ENCODE measurements around the gene NR2C2AP.

The NR2C2AP gene

GRCh38 chr19:19203012-19203856 lies at the start of gene NR2C2AP:
TSS of gene NR2C2AP (minus strand) at chr19:19203414. CDS start at chr19:19203060, 354 bp downstream.
- Histone ChIP-seq H3K9ac (ENCODE audit: low read depth, low read length) (peak within 1 kb of the TSS; percentile 91), H3K4me3 (ENCODE audit: low read depth, low read length) (peak within 1 kb of the TSS; percentile 93), H3K9me3 (ENCODE audit: control insufficient read depth, insufficient read depth, low read length) (no peaks in the 10 kb centered on the region), H3K4me1 (ENCODE audit: control insufficient read depth, insufficient read depth, low read length) (peaks cover 3% of the 10 kb centered on the region), H3K27me3 (ENCODE audit: control insufficient read depth, insufficient read depth, low read length) (peaks cover 36% of the 10 kb centered on the region), H3K36me3 (ENCODE audit: control insufficient read depth, insufficient read depth, low read length) (peaks cover 13% of the 10 kb centered on the region)

GRCh38 chr19:19250196-19250801 lies 47.1 kb upstream of the NR2C2AP start:
- H3K4me1 ChIP-seq (ENCODE audit: control insufficient read depth, insufficient read depth, low read length), result no peaks in the 10 kb centered on the region
- no peak overlapping the region for H3K4me3 ChIP-seq (ENCODE audit: low read depth, low read length)
- H3K9ac ChIP-seq (ENCODE audit: low read depth, low read length), result no peak overlapping the region
- H3K9me3 ChIP-seq (ENCODE audit: control insufficient read depth, insufficient read depth, low read length), result no peaks in the 10 kb centered on the region
- peaks cover 8% of the 10 kb centered on the region for H3K27me3 ChIP-seq (ENCODE audit: control insufficient read depth, insufficient read depth, low read length)
- no peaks in the 10 kb centered on the region for H3K36me3 ChIP-seq (ENCODE audit: control insufficient read depth, insufficient read depth, low read length)

GRCh38 chr19:19240476-19240875 lies 37.3 kb upstream of the NR2C2AP start:
- no peaks in the 10 kb centered on the region for H3K4me1 ChIP-seq (ENCODE audit: control insufficient read depth, insufficient read depth, low read length)
- no peak overlapping the region for H3K9ac ChIP-seq (ENCODE audit: low read depth, low read length)
- H3K36me3 ChIP-seq (ENCODE audit: control insufficient read depth, insufficient read depth, low read length), result no peaks in the 10 kb centered on the region
- no peaks in the 10 kb centered on the region for H3K27me3 ChIP-seq (ENCODE audit: control insufficient read depth, insufficient read depth, low read length)
- no peak overlapping the region for H3K4me3 ChIP-seq (ENCODE audit: low read depth, low read length)
- H3K9me3 ChIP-seq (ENCODE audit: control insufficient read depth, insufficient read depth, low read length), result no peaks in the 10 kb centered on the region

GRCh38 chr19:19239675-19240074 lies 36.5 kb upstream of the NR2C2AP start:
- no peaks in the 10 kb centered on the region for H3K27me3 ChIP-seq (ENCODE audit: control insufficient read depth, insufficient read depth, low read length)
- no peaks in the 10 kb centered on the region for H3K4me1 ChIP-seq (ENCODE audit: control insufficient read depth, insufficient read depth, low read length)
- no peak overlapping the region for H3K9ac ChIP-seq (ENCODE audit: low read depth, low read length)
- no peaks in the 10 kb centered on the region for H3K9me3 ChIP-seq (ENCODE audit: control insufficient read depth, insufficient read depth, low read length)
- H3K36me3 ChIP-seq (ENCODE audit: control insufficient read depth, insufficient read depth, low read length), result no peaks in the 10 kb centered on the region
- no peak overlapping the region for H3K4me3 ChIP-seq (ENCODE audit: low read depth, low read length)

GRCh38 chr19:19238126-19238894 lies 35.1 kb upstream of the NR2C2AP start:
- Histone ChIP-seq H3K4me3 (ENCODE audit: low read depth, low read length) (no peak overlapping the region), H3K9me3 (ENCODE audit: control insufficient read depth, insufficient read depth, low read length) (no peaks in the 10 kb centered on the region), H3K4me1 (ENCODE audit: control insufficient read depth, insufficient read depth, low read length) (no peaks in the 10 kb centered on the region), H3K36me3 (ENCODE audit: control insufficient read depth, insufficient read depth, low read length) (no peaks in the 10 kb centered on the region), H3K27me3 (ENCODE audit: control insufficient read depth, insufficient read depth, low read length) (no peaks in the 10 kb centered on the region), H3K9ac (ENCODE audit: low read depth, low read length) (no peak overlapping the region)

- H3K36me3 ChIP-seq (ENCODE audit: control insufficient read depth, insufficient read depth, low read length), result no peaks in the 10 kb centered on the region
- no peak overlapping the region for H3K9ac ChIP-seq (ENCODE audit: low read depth, low read length)
- H3K27me3 ChIP-seq (ENCODE audit: control insufficient read depth, insufficient read depth, low read length), result no peaks in the 10 kb centered on the region
- H3K9me3 ChIP-seq (ENCODE audit: control insufficient read depth, insufficient read depth, low read length), result no peaks in the 10 kb centered on the region
- H3K4me1 ChIP-seq (ENCODE audit: control insufficient read depth, insufficient read depth, low read length), result no peaks in the 10 kb centered on the region
- H3K4me3 ChIP-seq (ENCODE audit: low read depth, low read length), result no peak overlapping the region
Observed at GRCh38 chr19:19236173-19236572, 33.0 kb upstream of the NR2C2AP start.

- Histone ChIP-seq H3K9me3 (ENCODE audit: control insufficient read depth, insufficient read depth, low read length) (no peaks in the 10 kb centered on the region), H3K4me1 (ENCODE audit: control insufficient read depth, insufficient read depth, low read length) (no peaks in the 10 kb centered on the region), H3K9ac (ENCODE audit: low read depth, low read length) (no peak overlapping the region), H3K36me3 (ENCODE audit: control insufficient read depth, insufficient read depth, low read length) (no peaks in the 10 kb centered on the region), H3K4me3 (ENCODE audit: low read depth, low read length) (no peak overlapping the region), H3K27me3 (ENCODE audit: control insufficient read depth, insufficient read depth, low read length) (no peaks in the 10 kb centered on the region)
Observed at GRCh38 chr19:19234220-19234816, 31.1 kb upstream of the NR2C2AP start.

- no peaks in the 10 kb centered on the region for H3K9me3 ChIP-seq (ENCODE audit: control insufficient read depth, insufficient read depth, low read length)
- no peak overlapping the region for H3K4me3 ChIP-seq (ENCODE audit: low read depth, low read length)
- no peak overlapping the region for H3K9ac ChIP-seq (ENCODE audit: low read depth, low read length)
- H3K4me1 ChIP-seq (ENCODE audit: control insufficient read depth, insufficient read depth, low read length), result no peaks in the 10 kb centered on the region
- no peaks in the 10 kb centered on the region for H3K36me3 ChIP-seq (ENCODE audit: control insufficient read depth, insufficient read depth, low read length)
- peaks cover 2% of the 10 kb centered on the region for H3K27me3 ChIP-seq (ENCODE audit: control insufficient read depth, insufficient read depth, low read length)
Observed at GRCh38 chr19:19232261-19232721, 29.1 kb upstream of the NR2C2AP start.

GRCh38 chr19:19230999-19231398 lies 27.8 kb upstream of the NR2C2AP start:
- Histone ChIP-seq H3K27me3 (ENCODE audit: control insufficient read depth, insufficient read depth, low read length) (peaks cover 6% of the 10 kb centered on the region), H3K4me1 (ENCODE audit: control insufficient read depth, insufficient read depth, low read length) (no peaks in the 10 kb centered on the region), H3K4me3 (ENCODE audit: low read depth, low read length) (no peak overlapping the region), H3K9me3 (ENCODE audit: control insufficient read depth, insufficient read depth, low read length) (no peaks in the 10 kb centered on the region), H3K9ac (ENCODE audit: low read depth, low read length) (no peak overlapping the region), H3K36me3 (ENCODE audit: control insufficient read depth, insufficient read depth, low read length) (no peaks in the 10 kb centered on the region)

GRCh38 chr19:19229701-19230100 lies 26.5 kb upstream of the NR2C2AP start:
- no peaks in the 10 kb centered on the region for H3K4me1 ChIP-seq (ENCODE audit: control insufficient read depth, insufficient read depth, low read length)
- peaks cover 6% of the 10 kb centered on the region for H3K27me3 ChIP-seq (ENCODE audit: control insufficient read depth, insufficient read depth, low read length)
- H3K4me3 ChIP-seq (ENCODE audit: low read depth, low read length), result no peak overlapping the region
- H3K9me3 ChIP-seq (ENCODE audit: control insufficient read depth, insufficient read depth, low read length), result no peaks in the 10 kb centered on the region
- H3K9ac ChIP-seq (ENCODE audit: low read depth, low read length), result no peak overlapping the region
- H3K36me3 ChIP-seq (ENCODE audit: control insufficient read depth, insufficient read depth, low read length), result no peaks in the 10 kb centered on the region

- Histone ChIP-seq H3K9me3 (ENCODE audit: control insufficient read depth, insufficient read depth, low read length) (no peaks in the 10 kb centered on the region), H3K9ac (ENCODE audit: low read depth, low read length) (no peak overlapping the region), H3K4me3 (ENCODE audit: low read depth, low read length) (no peak overlapping the region), H3K36me3 (ENCODE audit: control insufficient read depth, insufficient read depth, low read length) (no peaks in the 10 kb centered on the region), H3K4me1 (ENCODE audit: control insufficient read depth, insufficient read depth, low read length) (no peaks in the 10 kb centered on the region), H3K27me3 (ENCODE audit: control insufficient read depth, insufficient read depth, low read length) (peaks cover 17% of the 10 kb centered on the region)
Observed at GRCh38 chr19:19227217-19227616, 24.0 kb upstream of the NR2C2AP start.
